Mesodermal cell (in vitro differentiated cells): ENCODE data around the gene ST7.

Source experiments
- H3K27ac ChIP-seq: 2 replicates; pipeline ENCODE4 v1.7.0; 2013; ENCODE audit warnings: mild to moderate bottlenecking, low read depth, low read length, moderate library complexity; ENCODE audit not compliant: severe bottlenecking
- H3K36me3 ChIP-seq: 2 replicates; pipeline ENCODE4 v1.7.1; 2013; ENCODE audit warnings: mild to moderate bottlenecking, low read length, moderate library complexity; ENCODE audit not compliant: control insufficient read depth, insufficient read depth
- H3K4me1 ChIP-seq: one replicate; pipeline ENCODE4 v1.7.1; 2013; ENCODE audit warnings: mild to moderate bottlenecking, low read length; ENCODE audit not compliant: insufficient read depth, control insufficient read depth, poor library complexity, severe bottlenecking
- H3K4me3 ChIP-seq: 2 replicates; pipeline ENCODE4 v1.7.0; 2013; ENCODE audit warnings: low read length, control low read depth, mild to moderate bottlenecking; ENCODE audit not compliant: insufficient read depth, poor library complexity, severe bottlenecking; ENCODE audit errors: extremely low read depth
- H3K9me3 ChIP-seq: 2 replicates; pipeline ENCODE4 v1.7.1; 2013; ENCODE audit warnings: mild to moderate bottlenecking, low read length, moderate library complexity; ENCODE audit not compliant: control insufficient read depth
- WGBS, 2 experiments: methylation state at CpG; one replicate each; pipeline ENCODE4 v1.1.5; 2013; ENCODE audit warnings: missing lambda C conversion rate in 2 of 2; ENCODE audit not compliant: insufficient coverage in 2 of 2; 5-methylcytosine and 5-hydroxymethylcytosine counted together

The ST7 gene

GRCh38 chr7:117153016-117153545, 199.8 kb downstream of the ST7 start:
- H3K27ac ChIP-seq = peak overlapping the region; percentile 7
- WGBS, 2 experiments = 92 to 93% methylated on average over 1 of the region's 1 CpG
- H3K4me3 ChIP-seq = no peak overlapping the region
- no peaks in the 10 kb centered on the region for H3K9me3 ChIP-seq
- peaks cover 3% of the 10 kb centered on the region for H3K4me1 ChIP-seq
- no peaks in the 10 kb centered on the region for H3K36me3 ChIP-seq

GRCh38 chr7:117154721-117155120, 201.4 kb downstream of the ST7 start:
- Histone ChIP-seq H3K36me3 (no peaks in the 10 kb centered on the region), H3K4me1 (peaks cover 3% of the 10 kb centered on the region), H3K4me3 (no peak overlapping the region), H3K27ac (no peak overlapping the region), H3K9me3 (no peaks in the 10 kb centered on the region)
- WGBS, 2 experiments = no CpG with 5 or more reads among the region's 1 CpG

GRCh38 chr7:117155694-117156093, 202.4 kb downstream of the ST7 start:
- H3K9me3 ChIP-seq = no peaks in the 10 kb centered on the region
- H3K27ac ChIP-seq = no peak overlapping the region
- no peak overlapping the region for H3K4me3 ChIP-seq
- 86% methylated on average over 1 of the region's 1 CpG; no CpG with 5 or more reads in 1 of the 2 experiments for WGBS, 2 experiments
- H3K4me1 ChIP-seq = peaks cover 3% of the 10 kb centered on the region
- no peaks in the 10 kb centered on the region for H3K36me3 ChIP-seq

- H3K36me3 ChIP-seq = no peaks in the 10 kb centered on the region
- no peak overlapping the region for H3K27ac ChIP-seq
- H3K9me3 ChIP-seq = no peaks in the 10 kb centered on the region
- 75 to 85% methylated on average over 1 to 4 of the region's 5 CpGs for WGBS, 2 experiments
- peaks cover 3% of the 10 kb centered on the region for H3K4me1 ChIP-seq
- no peak overlapping the region for H3K4me3 ChIP-seq
Measured at GRCh38 chr7:117157241-117158209, 204.2 kb downstream of the ST7 start.

- Histone ChIP-seq H3K36me3 (no peaks in the 10 kb centered on the region), H3K9me3 (no peaks in the 10 kb centered on the region), H3K27ac (no peak overlapping the region), H3K4me1 (no peaks in the 10 kb centered on the region), H3K4me3 (no peak overlapping the region)
- 96 to 100% methylated on average over 1 to 3 of the region's 4 CpGs for WGBS, 2 experiments
Measured at GRCh38 chr7:117158941-117159697, 205.8 kb downstream of the ST7 start.

- H3K4me3 ChIP-seq = no peak overlapping the region
- no peaks in the 10 kb centered on the region for H3K4me1 ChIP-seq
- no peaks in the 10 kb centered on the region for H3K36me3 ChIP-seq
- H3K9me3 ChIP-seq = no peaks in the 10 kb centered on the region
- H3K27ac ChIP-seq = no peak overlapping the region
- WGBS, 2 experiments = 100% methylated on average over 1 of the region's 2 CpGs; no CpG with 5 or more reads in 1 of the 2 experiments
Measured at GRCh38 chr7:117163101-117163500, 209.8 kb downstream of the ST7 start.

GRCh38 chr7:117164620-117165019, 211.3 kb downstream of the ST7 start:
- Histone ChIP-seq H3K4me1 (no peaks in the 10 kb centered on the region), H3K4me3 (no peak overlapping the region), H3K9me3 (no peaks in the 10 kb centered on the region), H3K27ac (no peak overlapping the region), H3K36me3 (no peaks in the 10 kb centered on the region)
- 100% methylated on average over 2 of the region's 2 CpGs; no CpG with 5 or more reads in 1 of the 2 experiments for WGBS, 2 experiments

GRCh38 chr7:117165656-117166055, 212.4 kb downstream of the ST7 start:
- H3K27ac ChIP-seq = no peak overlapping the region
- no peaks in the 10 kb centered on the region for H3K36me3 ChIP-seq
- no peaks in the 10 kb centered on the region for H3K9me3 ChIP-seq
- no peak overlapping the region for H3K4me3 ChIP-seq
- H3K4me1 ChIP-seq = no peaks in the 10 kb centered on the region
- 92 to 100% methylated on average over 3 to 4 of the region's 4 CpGs for WGBS, 2 experiments

GRCh38 chr7:117169907-117170306, 216.6 kb downstream of the ST7 start:
- Histone ChIP-seq H3K4me1 (peaks cover 9% of the 10 kb centered on the region), H3K27ac (no peak overlapping the region)
- 93 to 97% methylated on average over 4 of the region's 4 CpGs for WGBS, 2 experiments

GRCh38 chr7:117171106-117171505, 217.8 kb downstream of the ST7 start:
- no peak overlapping the region for H3K4me3 ChIP-seq
- H3K4me1 ChIP-seq = peaks cover 9% of the 10 kb centered on the region
- H3K36me3 ChIP-seq = no peaks in the 10 kb centered on the region
- no peak overlapping the region for H3K27ac ChIP-seq
- no peaks in the 10 kb centered on the region for H3K9me3 ChIP-seq
- WGBS, 2 experiments = 90 to 100% methylated on average over 1 to 4 of the region's 4 CpGs

More at GRCh38 chr7:117169907-117170306, 216.6 kb downstream of the ST7 start:
- Histone ChIP-seq H3K36me3 (no peaks in the 10 kb centered on the region), H3K4me3 (no peak overlapping the region), H3K9me3 (no peaks in the 10 kb centered on the region)
